ENCODE measurements around the gene CLBA1.

- no peak for TF ChIP-seq POLR2A (IDR thresholded peaks at IDR 0.05)
- TF ChIP-seq CTCF (IDR thresholded peaks at IDR 0.05 in 4 of 5, conservative IDR thresholded peaks at IDR 0.05 in 1 of 5), result no peak
These were observed 56.5 kb downstream of the CLBA1 start for GRCh38 chr14:105041841-105042765.

All from gastrocnemius medialis (tissue), 4 donors.